Measurements from ENCODE around the gene PAFAH1B1. TPM values are rescaled to one million over a fixed set of nuclear protein-coding genes. Genes with fewer than 3 reads are reported as not detected.
"Not testable (repeated sequence)": the region's sequence is repeated elsewhere in the genome, so short reads cannot be mapped to it uniquely, and the experiment has no call there.

The PAFAH1B1 gene
- total RNA-seq, 2 experiments from 2014 or later = 151 to 171 TPM

- Mint-ChIP-seq H3K27me3 (no peaks in the 10 kb centered on the region), H3K4me1 (no peaks in the 10 kb centered on the region), H3K27ac (no peak overlapping the region), H3K9me3 (no peaks in the 10 kb centered on the region), H3K4me3 (no peak overlapping the region), H3K36me3 (no peaks in the 10 kb centered on the region)
- DNase-seq (no peak), ATAC-seq (ENCODE audit: low read depth) (no peak)
- POLR2A ChIA-PET = no interaction called here
Observed at GRCh38 chr17:2691069-2691871, 97.8 kb downstream of the PAFAH1B1 start.

- Mint-ChIP-seq H3K36me3 (no peaks in the 10 kb centered on the region), H3K9me3 (no peaks in the 10 kb centered on the region), H3K27me3 (no peaks in the 10 kb centered on the region), H3K27ac (no peak overlapping the region), H3K4me3 (no peak overlapping the region), H3K4me1 (no peaks in the 10 kb centered on the region)
- DNase-seq = no peak
- POLR2A ChIA-PET = no interaction called here
- ATAC-seq (ENCODE audit: low read depth) = no peak
Observed at GRCh38 chr17:2691965-2692780, 98.7 kb downstream of the PAFAH1B1 start.

GRCh38 chr17:2692781-2693135, 99.3 kb downstream of the PAFAH1B1 start:
- Mint-ChIP-seq H3K27ac (no peak overlapping the region), H3K9me3 (no peaks in the 10 kb centered on the region), H3K4me1 (no peaks in the 10 kb centered on the region), H3K27me3 (no peaks in the 10 kb centered on the region), H3K36me3 (no peaks in the 10 kb centered on the region), H3K4me3 (no peak overlapping the region)
- POLR2A ChIA-PET = no interaction called here
- ATAC-seq (ENCODE audit: low read depth) (no peak), DNase-seq (peak; percentile 24)

- no peaks in the 10 kb centered on the region for H3K4me1 Mint-ChIP-seq
- DNase-seq (peak; percentile 24), ATAC-seq (ENCODE audit: low read depth) (peak; percentile 10)
- H3K36me3 Mint-ChIP-seq = no peaks in the 10 kb centered on the region
- no peaks in the 10 kb centered on the region for H3K9me3 Mint-ChIP-seq
- H3K27ac Mint-ChIP-seq = no peak overlapping the region
- H3K27me3 Mint-ChIP-seq = no peaks in the 10 kb centered on the region
- POLR2A ChIA-PET = no interaction called here
- H3K4me3 Mint-ChIP-seq = no peak overlapping the region
Observed at GRCh38 chr17:2693561-2694380, 100.3 kb downstream of the PAFAH1B1 start.

- Mint-ChIP-seq H3K9me3 (no peaks in the 10 kb centered on the region), H3K27me3 (no peaks in the 10 kb centered on the region), H3K36me3 (no peaks in the 10 kb centered on the region), H3K4me3 (no peak overlapping the region), H3K27ac (no peak overlapping the region), H3K4me1 (no peaks in the 10 kb centered on the region)
- ATAC-seq (ENCODE audit: low read depth) (no peak), DNase-seq (peak; percentile 20)
- POLR2A ChIA-PET = no interaction called here
Observed at GRCh38 chr17:2694381-2695242, 101.2 kb downstream of the PAFAH1B1 start.

- H3K4me1 Mint-ChIP-seq = no peaks in the 10 kb centered on the region
- POLR2A ChIA-PET = interaction anchor here (0.5 kb wide), 1 partner anchor 1517 kb away, joined by 3 read pairs; no protein-coding TSS in a partner anchor
- H3K4me3 Mint-ChIP-seq = no peak overlapping the region
Observed at GRCh38 chr17:2695243-2695960, 101.9 kb downstream of the PAFAH1B1 start.

GRCh38 chr17:2695961-2696760, 102.7 kb downstream of the PAFAH1B1 start:
- no peaks in the 10 kb centered on the region for H3K27me3 Mint-ChIP-seq
- H3K27ac Mint-ChIP-seq = no peak overlapping the region
- H3K4me3 Mint-ChIP-seq = no peak overlapping the region
- no peaks in the 10 kb centered on the region for H3K4me1 Mint-ChIP-seq
- no peaks in the 10 kb centered on the region for H3K36me3 Mint-ChIP-seq
- POLR2A ChIA-PET = interaction anchor here (0.5 kb wide), 1 partner anchor 1516 kb away, joined by 3 read pairs; no protein-coding TSS in a partner anchor
- no peak for ATAC-seq (ENCODE audit: low read depth)
- DNase-seq = peak; percentile 28
- no peaks in the 10 kb centered on the region for H3K9me3 Mint-ChIP-seq

More at GRCh38 chr17:2695243-2695960, 101.9 kb downstream of the PAFAH1B1 start:
- DNase-seq (peak; percentile 25), ATAC-seq (ENCODE audit: low read depth) (no peak)
- Mint-ChIP-seq H3K9me3 (no peaks in the 10 kb centered on the region), H3K27me3 (no peaks in the 10 kb centered on the region), H3K27ac (no peak overlapping the region), H3K36me3 (no peaks in the 10 kb centered on the region)

GRCh38 chr17:2697611-2698162, 104.2 kb downstream of the PAFAH1B1 start:
- ATAC-seq (ENCODE audit: low read depth) = no peak
- H3K4me1 Mint-ChIP-seq = no peaks in the 10 kb centered on the region
- no peak overlapping the region for H3K27ac Mint-ChIP-seq
- no peaks in the 10 kb centered on the region for H3K27me3 Mint-ChIP-seq
- H3K36me3 Mint-ChIP-seq = no peaks in the 10 kb centered on the region
- H3K4me3 Mint-ChIP-seq = no peak overlapping the region
- DNase-seq = peak; percentile 26
- H3K9me3 Mint-ChIP-seq = no peaks in the 10 kb centered on the region
- POLR2A ChIA-PET = no interaction called here

- H3K4me1 Mint-ChIP-seq; H3K36me3 Mint-ChIP-seq; ATAC-seq (ENCODE audit: low read depth); H3K4me3 Mint-ChIP-seq; H3K9me3 Mint-ChIP-seq; H3K27ac Mint-ChIP-seq; DNase-seq; H3K27me3 Mint-ChIP-seq: not testable (repeated sequence)
- POLR2A ChIA-PET = interaction anchor here (1.6 kb wide), 1 partner anchor 16 kb away, joined by 3 read pairs; no protein-coding TSS in a partner anchor
Observed at GRCh38 chr17:2699216-2699805, 105.9 kb downstream of the PAFAH1B1 start.

GRCh38 chr17:2700030-2700490, 106.6 kb downstream of the PAFAH1B1 start:
- no peak for ATAC-seq (ENCODE audit: low read depth)
- H3K27ac Mint-ChIP-seq = no peak overlapping the region

More at GRCh38 chr17:2700030-2700490, 106.6 kb downstream of the PAFAH1B1 start:
- Mint-ChIP-seq H3K4me3 (no peak overlapping the region), H3K36me3 (no peaks in the 10 kb centered on the region), H3K9me3 (no peaks in the 10 kb centered on the region), H3K4me1 (no peaks in the 10 kb centered on the region), H3K27me3 (no peaks in the 10 kb centered on the region)
- no peak for DNase-seq
- POLR2A ChIA-PET = interaction anchor here (1.6 kb wide), 1 partner anchor 17 kb away, joined by 3 read pairs; no protein-coding TSS in a partner anchor

Measured in activated naive CD8-positive, alpha-beta T cell treated with anti-CD3 and anti-CD28 coated beads, Interleukin-2, amount 10 ng/mL, durations not matched to agents 7 days and 5 days (primary cell).